ENCODE measurements around the gene WDR89. TPM values are rescaled to one million over a fixed set of nuclear protein-coding genes. Genes with fewer than 3 reads are reported as not detected.
A peak's percentile ranks its signal among the peaks of the same experiment; 100 is the strongest.
"Not testable (repeated sequence)": the region's sequence is repeated elsewhere in the genome, so short reads cannot be mapped to it uniquely, and the experiment has no call there.

The WDR89 gene
- total RNA-seq, 4 donors from 2014 or later: 5.9 to 9.4 (median 7.5) TPM

DNA sequence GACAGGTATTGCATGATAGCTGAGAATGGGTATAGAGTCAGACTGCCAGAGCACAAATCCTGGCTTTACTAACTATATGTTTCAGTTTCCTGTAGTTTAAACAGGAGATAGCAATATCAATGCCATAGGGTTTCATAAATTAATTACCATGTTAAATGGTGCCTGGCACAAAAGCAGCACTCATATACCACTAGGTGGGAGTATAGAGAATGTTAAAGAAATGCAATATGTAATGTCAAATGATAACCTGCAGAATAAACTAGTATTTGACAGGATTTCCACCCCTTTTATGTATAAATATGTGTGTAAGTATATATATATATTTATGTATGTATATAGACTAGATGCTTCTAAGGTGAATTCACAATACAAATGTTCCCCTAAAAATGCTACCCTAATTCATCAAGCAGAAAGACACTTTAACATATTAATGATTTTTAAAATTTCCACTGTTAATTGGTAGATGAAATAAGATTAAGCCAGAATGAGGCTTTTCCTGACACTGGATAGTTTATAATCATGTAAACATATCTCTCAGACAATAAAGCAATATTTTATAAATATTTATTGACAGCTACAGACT lies 8.6 kb downstream of the WDR89 start:
- TF ChIP-seq EP300 (IDR thresholded peaks at IDR 0.05): no peak
- TF ChIP-seq, protein P1, sequence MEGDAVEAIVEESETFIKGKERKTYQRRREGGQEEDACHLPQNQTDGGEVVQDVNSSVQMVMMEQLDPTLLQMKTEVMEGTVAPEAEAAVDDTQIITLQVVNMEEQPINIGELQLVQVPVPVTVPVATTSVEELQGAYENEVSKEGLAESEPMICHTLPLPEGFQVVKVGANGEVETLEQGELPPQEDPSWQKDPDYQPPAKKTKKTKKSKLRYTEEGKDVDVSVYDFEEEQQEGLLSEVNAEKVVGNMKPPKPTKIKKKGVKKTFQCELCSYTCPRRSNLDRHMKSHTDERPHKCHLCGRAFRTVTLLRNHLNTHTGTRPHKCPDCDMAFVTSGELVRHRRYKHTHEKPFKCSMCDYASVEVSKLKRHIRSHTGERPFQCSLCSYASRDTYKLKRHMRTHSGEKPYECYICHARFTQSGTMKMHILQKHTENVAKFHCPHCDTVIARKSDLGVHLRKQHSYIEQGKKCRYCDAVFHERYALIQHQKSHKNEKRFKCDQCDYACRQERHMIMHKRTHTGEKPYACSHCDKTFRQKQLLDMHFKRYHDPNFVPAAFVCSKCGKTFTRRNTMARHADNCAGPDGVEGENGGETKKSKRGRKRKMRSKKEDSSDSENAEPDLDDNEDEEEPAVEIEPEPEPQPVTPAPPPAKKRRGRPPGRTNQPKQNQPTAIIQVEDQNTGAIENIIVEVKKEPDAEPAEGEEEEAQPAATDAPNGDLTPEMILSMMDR (IDR thresholded peaks at IDR 0.05): peak in 3 of 5 experiments; percentile 17 to 36 (median 34)
- no peak overlapping the region for H3K27ac ChIP-seq
- H3K4me1 ChIP-seq: no peaks in the 10 kb centered on the region
- no peak overlapping the region for H3K4me3 ChIP-seq
- no peak for DNase-seq (ENCODE audit: low spot score in 2 of 2)
- H3K27me3 ChIP-seq: no peaks in the 10 kb centered on the region
- peaks cover 0 to 25% (median 5%) of the 10 kb centered on the region in 4 donors for H3K9me3 ChIP-seq
- H3K36me3 ChIP-seq: peaks cover 0 to 10% (median 0%) of the 10 kb centered on the region in 3 donors

DNA sequence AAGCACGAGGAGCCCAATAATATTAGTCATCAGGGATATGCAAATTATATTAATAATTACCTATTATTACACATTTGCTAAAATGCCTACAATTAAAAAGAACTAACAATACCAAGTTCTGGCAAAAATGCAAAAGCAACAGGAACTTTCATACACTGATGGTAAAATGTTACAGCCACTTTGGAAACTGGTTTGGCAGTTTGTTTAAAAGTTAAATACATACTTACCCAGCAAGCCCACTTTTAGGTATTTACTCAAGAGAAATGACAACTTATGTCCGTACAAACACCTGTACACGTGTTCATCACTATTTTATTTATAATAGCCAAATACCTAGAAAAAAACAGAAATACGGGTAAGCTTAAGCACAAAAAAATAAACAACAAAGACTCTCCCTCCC lies 17.0 kb downstream of the WDR89 start:
- Histone ChIP-seq H3K27me3 (no peaks in the 10 kb centered on the region), H3K36me3 (peaks cover 0 to 22% (median 0%) of the 10 kb centered on the region in 3 donors), H3K4me3 (no peak overlapping the region), H3K9me3 (no peaks in the 10 kb centered on the region), H3K4me1 (no peaks in the 10 kb centered on the region), H3K27ac (no peak overlapping the region)
- no peak for DNase-seq (ENCODE audit: low spot score in 2 of 2)
- 84 to 87% methylated on average over 4 of the region's 4 CpGs for WGBS, 2 donors
- no peak for TF ChIP-seq POLR2A (IDR thresholded peaks at IDR 0.05)
- TF ChIP-seq, protein P1 (IDR thresholded peaks at IDR 0.05): no peak

DNA sequence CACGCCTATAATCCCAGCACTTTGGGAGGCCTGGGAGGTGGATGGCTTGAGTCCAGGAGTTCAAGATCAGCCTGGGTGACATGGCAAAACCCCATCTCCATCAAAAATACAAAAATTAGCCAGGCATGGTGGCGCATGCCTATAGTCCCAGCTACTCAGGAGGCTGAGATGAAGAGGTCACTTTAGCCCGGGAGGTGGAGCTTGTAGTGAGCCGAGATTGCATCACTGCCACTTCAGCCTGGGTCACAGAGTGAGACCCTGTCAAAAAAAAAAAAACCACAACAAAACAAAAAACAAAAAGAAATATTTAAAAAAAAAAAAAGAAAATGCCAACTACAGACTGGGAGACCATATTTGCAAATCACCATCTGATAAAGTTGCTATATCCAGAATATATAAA lies 17.5 kb downstream of the WDR89 start:
- H3K4me1 ChIP-seq: no peaks in the 10 kb centered on the region
- TF ChIP-seq POLR2A (IDR thresholded peaks at IDR 0.05) (no peak), EP300 (IDR thresholded peaks at IDR 0.05) (no peak)
- TF ChIP-seq, protein P1 (IDR thresholded peaks at IDR 0.05): no peak
- H3K4me3 ChIP-seq: no peak overlapping the region
- H3K9me3 ChIP-seq: no peaks in the 10 kb centered on the region
- no peak for DNase-seq (ENCODE audit: low spot score in 2 of 2)
- H3K27me3 ChIP-seq: no peaks in the 10 kb centered on the region
- H3K27ac ChIP-seq: no peak overlapping the region
- H3K36me3 ChIP-seq: peaks cover 0 to 20% (median 0%) of the 10 kb centered on the region in 3 donors
- 88 to 93% methylated on average over 4 of the region's 4 CpGs for WGBS, 2 donors

DNA sequence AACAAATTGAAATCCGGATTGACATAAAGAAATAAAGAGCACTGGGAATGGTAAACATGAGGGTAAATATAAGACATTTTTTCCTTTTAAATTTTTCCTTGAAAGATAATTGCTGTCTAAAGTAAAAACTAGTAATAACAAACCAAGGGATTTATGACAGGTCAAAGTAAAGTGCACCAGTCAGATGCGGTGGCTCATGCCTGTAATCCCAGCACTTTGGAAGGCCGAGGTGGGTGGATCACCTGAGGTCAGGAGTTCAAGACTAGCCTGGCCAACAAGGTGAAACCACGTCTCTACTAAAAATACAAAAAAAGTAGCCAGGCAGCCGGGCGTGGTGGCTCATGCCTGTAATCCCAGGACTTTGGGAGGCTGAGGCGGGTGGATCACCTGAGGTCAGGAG lies 19.7 kb downstream of the WDR89 start:
- not testable (repeated sequence) for H3K9me3 ChIP-seq, H3K4me3 ChIP-seq
- 79 to 88% methylated on average over 7 of the region's 7 CpGs for WGBS, 2 donors

DNA sequence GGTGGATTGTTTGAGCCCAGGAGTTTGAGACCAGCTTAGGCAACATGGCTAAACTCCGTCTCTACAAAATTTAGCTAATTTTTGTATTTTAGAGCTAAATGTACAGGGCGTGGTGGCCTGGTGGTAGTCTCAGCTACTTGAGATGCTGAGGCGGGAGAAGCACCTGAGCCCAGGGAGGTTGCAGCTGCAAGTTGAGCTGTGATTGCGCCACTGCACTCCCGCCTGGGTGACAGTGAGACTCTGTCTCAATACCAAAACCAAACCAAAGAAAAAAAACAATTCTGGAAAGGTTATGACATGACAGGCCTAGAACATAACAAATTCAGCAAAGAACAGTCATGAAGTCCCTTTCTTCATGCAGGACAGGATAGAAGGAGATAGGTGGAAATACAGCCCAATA lies 25.7 kb downstream of the WDR89 start:
- Histone ChIP-seq H3K27me3 (no peaks in the 10 kb centered on the region), H3K4me1 (peaks cover 0 to 11% (median 0%) of the 10 kb centered on the region in 4 donors), H3K27ac (no peak overlapping the region), H3K9me3 (no peaks in the 10 kb centered on the region), H3K36me3 (peaks cover 0 to 17% (median 0%) of the 10 kb centered on the region in 3 donors), H3K4me3 (no peak overlapping the region)
- DNase-seq (ENCODE audit: low spot score in 2 of 2): no peak
- TF ChIP-seq, protein P1 (IDR thresholded peaks at IDR 0.05): no peak
- no peak for TF ChIP-seq POLR2A (IDR thresholded peaks at IDR 0.05)
- TF ChIP-seq EP300 (IDR thresholded peaks at IDR 0.05): no peak
- WGBS, 2 donors: 95 to 97% methylated on average over 5 of the region's 5 CpGs

More for the DNA sequence above, 19.7 kb downstream of the WDR89 start:
- H3K4me1 ChIP-seq; DNase-seq (ENCODE audit: low spot score in 2 of 2); H3K27ac ChIP-seq; H3K27me3 ChIP-seq: not testable (repeated sequence)
- H3K36me3 ChIP-seq: peaks cover 0 to 12% (median 0%) of the 10 kb centered on the region in 3 donors
